HuH-7.5 (cell line): Measurements from ENCODE around the gene GNPNAT1.
"Not testable (repeated sequence)": the region's sequence is repeated elsewhere in the genome, so short reads cannot be mapped to it uniquely, and the experiment has no call there.

Experiments used
- DNase-seq: peaks from one replicate; pipeline ENCODE4 v3.0.0; 2011; ENCODE audit warnings: low spot score

GNPNAT1 gene

DNA sequence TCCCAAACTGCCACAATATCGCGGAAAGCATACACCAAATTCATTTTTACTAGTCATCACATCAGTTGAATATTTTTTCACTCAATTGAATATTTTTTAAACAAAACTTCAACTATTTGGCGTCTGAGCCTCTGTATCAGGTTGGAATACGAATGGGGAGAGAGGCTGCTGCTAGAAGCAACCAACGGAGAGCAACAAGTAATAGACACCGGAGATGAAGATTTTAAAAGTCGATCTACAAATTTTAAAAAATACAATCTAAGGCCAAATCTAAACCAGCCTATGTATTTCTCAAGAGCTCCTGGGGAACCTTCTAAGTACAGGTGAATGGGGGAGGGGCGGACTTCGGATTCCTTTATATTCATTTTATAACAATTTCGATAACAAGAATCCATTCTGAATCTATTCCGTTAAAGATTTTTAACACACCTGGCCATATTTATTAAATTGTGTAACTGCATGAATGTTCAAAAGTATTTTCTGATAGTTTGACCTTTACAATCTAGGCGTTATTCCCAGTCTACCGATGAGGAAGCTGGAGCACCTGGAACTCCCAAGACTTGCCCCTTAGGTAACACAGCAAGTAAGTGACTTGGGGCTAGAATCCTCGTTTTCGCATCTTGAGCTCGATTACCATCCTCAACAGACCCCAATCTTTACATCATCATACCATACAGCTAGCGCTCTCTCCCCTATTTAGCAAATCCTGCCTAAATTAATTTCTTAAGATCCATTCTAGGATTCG, 1.2 kb downstream of the GNPNAT1 start:
- DNase-seq, result no peak

DNA sequence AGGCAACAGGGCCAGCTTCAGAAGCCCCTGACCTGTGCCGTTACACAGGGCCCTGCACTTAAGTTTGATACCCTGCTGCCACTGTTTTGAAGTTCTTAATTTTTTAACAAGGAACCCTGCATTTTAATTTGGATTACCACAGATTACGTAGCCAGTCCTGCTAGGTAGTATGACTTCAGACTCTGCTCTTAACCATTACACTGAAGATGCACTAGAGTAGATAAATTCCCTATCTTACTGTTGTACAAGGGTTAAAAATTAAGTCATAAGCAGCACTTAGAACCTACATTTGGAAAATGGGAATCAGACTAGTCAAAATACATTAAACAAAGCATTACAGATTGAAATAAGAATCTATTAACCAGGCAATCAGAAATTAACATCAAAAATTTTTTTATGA, 2.3 kb downstream of the GNPNAT1 start:
- no peak for DNase-seq

DNA sequence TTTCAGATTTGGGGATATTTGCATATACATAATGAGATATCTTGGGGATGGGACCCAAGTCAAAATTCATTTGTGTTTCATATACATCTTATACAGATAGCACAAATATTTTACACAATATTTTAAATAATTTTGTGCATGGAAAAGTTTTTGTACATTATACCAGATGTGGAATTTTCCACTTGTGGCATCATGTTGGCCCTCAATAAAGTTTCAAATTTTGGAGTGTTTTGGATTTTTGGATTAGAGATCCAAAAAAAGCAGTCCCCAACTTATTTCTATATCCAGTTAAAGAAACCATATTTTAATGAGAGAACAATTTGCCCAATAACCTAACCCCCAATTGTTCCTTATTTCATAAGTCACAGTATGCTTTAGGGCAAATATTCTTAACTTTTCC, 4.5 kb downstream of the GNPNAT1 start:
- no peak for DNase-seq

DNA sequence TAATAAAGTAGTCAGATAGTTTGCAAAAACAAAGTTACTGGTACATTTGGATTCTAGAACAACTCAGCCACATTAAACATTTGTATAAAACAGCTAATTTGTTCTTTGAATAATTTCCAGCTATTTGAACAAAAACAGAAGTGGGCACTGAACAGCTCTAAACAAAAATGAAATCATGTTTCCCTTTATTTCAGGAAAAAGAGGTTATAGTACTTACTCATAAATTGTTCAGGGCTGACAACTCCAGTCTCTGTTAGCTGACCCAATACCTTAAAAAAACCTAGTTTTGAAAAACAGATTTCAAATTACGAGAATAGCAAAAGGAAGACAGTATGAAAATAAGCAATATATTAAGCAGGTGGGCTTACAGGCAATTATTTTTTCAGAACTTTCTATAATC, 8.2 kb downstream of the GNPNAT1 start:
- DNase-seq, result no peak

DNA sequence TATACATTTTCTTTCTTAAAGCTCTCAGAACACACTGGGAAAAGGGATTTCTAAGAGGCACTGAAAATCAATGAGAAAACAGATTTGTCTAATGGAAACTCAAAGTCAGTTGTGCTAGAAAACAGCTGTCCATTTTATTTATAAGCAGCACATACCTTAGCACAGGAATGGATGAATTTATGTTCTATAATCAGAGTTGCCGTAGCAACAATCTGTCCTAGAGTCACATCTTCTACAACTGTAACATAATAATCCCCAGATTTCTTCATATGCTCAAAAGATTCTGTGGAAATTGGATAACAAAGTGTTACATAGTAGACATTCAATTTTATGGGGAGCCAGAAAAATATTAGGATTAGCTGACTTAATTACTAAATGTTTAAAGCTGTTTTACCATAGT, 9.8 kb downstream of the GNPNAT1 start:
- no peak for DNase-seq

DNA sequence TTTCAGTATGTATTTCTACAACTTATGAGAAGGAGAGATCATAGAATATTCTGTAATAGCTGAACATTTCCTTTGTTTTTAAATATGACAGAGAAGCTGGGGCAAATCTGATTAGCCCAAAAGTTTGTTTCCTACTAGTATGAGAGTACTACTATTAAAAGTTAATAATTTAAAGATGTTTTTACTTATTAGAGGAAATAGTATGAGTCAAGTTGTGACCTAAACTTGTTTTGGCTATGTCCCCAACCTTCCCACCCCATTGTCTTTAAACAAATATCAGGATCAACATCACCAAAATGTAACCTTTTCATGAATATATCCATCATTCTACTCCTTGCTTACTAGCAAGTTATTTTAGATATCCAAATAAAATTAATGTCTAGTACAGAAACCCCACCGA, 10.5 kb downstream of the GNPNAT1 start:
- DNase-seq, result no peak

DNA sequence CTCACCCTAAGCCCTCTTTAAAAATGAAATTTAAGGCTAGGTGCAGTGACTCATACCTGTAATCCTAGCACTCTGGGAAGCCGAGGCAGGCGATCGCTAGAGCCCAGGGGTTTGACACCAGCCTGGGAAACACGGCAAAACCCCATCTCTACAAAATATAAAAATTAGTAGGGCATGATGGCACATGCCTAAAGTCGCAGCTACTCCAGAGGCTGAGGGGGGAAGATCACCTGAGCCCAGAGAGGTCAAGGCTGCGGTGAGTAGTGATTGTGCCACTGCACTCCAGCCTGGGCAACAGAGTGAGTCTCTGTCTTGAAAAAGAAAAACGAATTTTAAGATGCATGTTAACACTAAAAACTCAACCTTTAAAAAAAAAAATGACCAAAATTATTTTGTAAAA, 12.7 kb downstream of the GNPNAT1 start:
- no peak for DNase-seq

DNA sequence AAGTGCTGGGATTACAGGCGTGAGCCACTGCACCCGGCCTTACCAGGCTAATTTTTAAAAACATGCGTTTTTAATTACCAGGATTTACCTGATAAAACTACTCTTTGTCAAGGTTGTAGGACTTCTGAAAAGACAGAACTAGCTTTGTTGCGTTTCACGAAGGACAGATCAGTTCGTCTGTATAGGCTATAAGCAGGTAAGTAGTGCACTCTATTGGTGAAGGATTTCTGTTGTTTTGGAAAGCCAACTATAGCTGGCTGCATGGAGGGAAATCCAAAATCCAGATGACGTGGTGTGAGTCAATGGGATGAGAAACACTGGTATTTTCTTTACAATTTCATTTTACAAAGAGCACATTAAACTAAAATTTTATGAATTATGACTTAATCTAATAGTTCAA, 14.6 kb downstream of the GNPNAT1 start:
- no peak for DNase-seq

DNA sequence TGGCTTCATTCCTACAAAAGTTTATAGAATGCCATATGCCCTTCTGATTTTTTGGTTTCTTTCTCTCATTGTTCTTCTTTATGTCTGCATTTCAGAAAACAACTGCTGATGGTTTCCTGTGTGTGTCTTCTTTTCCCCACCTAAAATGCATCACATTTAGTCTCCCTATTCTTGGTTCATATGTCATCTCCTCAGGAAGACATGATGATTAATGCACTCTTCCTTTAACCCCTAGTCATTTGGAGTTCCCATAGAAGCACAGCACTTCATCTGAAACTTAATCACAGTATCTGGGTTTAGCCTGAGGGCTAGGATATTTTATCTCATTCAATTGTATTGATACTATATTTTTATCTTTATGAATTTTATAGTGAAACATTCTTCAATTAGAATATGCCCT, 21.5 kb downstream of the GNPNAT1 start:
- DNase-seq, result no peak

DNA sequence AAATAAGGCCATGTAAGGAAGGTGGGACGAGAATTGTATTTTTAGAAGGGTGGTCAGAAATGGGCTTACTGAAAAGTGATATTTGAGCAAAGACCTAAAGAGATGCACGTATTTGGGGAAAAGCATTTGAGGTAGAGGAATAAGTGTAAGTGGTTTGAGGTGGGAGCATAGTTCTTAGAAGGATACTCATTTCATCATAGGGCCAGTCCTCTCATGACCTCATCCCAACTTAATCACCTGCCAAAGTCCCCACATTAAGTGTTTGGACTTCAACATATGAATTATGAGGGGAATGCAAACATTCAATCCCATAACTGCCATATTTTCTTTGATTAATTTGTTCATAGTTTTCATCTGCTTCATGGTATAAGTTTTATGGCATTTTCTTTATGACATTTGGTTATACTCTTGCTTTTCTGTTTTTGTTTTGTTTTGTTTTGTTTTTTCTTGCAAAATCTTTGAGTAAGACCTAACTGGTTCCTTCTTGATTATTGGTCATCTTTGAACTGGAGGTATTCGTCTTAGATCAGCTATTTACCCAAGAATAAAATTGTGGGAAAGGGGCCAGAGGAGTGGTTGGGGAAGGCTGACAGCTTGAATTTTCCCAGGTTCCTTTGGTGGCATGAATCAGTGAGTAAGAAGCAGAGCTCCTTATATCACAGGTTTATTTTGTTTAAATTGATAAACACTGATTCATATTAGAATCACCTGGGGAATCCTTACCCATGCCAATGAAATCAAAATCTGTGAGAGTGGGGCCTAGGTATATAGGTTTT, 24.2 kb downstream of the GNPNAT1 start:
- no peak for DNase-seq

DNA sequence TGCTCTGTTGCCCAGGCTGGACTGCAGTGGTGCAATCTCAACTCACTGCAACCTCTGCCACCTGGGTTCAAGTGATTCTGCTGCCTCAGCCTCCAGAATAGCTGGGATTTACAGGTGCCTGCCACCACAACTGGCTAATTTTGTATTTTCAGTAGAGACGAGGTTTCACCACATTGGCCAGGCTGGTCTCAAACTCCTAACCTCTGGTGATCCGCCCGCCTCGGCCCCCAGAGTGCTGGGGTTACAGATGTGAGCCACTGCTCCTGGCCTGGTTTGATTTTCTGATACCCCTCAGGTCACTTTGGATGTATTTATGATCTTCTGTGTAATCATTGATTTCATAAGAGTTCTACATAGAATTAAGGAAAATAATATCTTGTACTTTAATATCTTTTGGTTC, 28.5 kb downstream of the GNPNAT1 start:
- not testable (repeated sequence) for DNase-seq

DNA sequence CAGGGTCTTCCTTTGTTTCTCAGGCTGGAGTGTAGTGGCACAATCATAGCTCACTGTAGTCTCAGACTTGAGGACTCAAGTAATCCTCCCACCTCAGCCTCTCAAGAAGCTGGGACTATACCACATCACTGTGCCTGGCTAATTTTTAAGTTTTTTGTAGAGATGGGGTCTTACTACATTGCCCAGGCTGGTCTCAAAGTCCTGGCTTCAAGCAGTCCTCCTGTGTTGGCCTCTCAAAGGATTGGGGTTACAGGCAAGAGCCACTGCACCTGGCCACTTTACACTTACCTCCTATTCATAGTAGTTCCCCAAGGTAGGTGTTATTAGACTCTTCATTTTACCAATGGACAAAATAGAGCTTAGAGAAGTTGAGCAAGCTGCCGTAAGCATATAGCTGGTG, 32.3 kb downstream of the GNPNAT1 start:
- no peak for DNase-seq

DNA sequence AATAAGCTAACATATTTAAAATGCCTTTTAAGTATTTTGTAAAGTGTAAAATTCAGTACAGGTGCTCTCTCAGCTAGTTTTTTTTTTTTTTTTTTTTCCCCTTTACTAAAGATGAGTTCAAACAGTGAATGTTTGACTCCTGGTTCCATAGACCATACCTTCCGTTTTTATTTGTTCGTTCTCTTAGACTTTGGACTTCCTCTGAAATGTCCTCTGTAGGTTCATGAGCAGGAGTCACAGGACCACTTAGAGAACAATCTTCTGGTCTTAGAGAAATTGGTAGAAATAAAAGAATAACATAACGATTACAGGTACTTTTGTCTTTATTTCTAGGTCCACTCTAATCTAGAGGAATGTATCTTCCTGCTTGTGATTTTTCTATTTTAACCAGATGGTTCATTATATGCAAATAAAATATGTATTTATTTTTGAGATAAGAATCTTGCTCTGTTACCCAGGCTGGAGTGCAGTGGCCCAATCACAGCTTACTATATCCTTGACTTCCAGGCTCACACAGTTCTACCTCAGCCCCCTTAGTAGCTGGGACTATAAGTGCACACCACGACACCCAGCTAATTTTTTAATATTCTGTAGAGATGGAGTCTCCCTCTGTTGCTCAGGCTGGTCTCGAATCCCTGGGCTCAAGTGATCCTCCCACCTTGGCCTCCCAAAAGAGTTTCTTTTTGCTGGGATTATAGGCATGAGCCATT, 35.6 kb downstream of the GNPNAT1 start:
- peak; percentile 6 for DNase-seq

DNA sequence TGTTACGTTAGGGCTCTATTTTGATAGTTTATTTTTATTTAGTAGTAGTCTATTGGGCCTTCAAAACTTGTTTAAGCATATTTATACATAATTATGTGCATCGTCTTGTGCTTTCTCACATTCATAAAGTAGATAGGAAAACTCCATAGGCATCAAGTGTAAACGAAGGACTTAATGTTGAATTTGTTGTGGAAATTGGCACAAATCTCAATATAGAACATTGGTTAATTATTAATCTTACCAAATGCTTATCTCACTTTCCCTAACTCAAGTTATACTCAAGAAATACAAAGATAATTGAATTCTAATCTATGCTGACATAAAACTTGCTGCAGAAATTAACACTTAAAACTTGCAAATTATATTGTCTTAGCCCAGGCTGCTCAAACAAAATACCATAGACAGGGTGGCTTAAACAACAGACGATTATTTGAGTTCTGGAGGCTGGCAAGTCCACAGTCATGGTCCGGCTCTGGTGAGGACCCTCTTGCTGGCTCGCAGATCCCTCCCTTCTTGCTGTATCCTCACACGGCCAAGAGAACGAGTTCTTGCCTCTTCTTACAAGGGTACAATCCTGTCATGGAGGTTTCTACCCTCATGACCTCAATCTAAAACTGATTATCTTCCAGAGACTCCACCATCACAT, 42.6 kb downstream of the GNPNAT1 start:
- no peak for DNase-seq

DNA sequence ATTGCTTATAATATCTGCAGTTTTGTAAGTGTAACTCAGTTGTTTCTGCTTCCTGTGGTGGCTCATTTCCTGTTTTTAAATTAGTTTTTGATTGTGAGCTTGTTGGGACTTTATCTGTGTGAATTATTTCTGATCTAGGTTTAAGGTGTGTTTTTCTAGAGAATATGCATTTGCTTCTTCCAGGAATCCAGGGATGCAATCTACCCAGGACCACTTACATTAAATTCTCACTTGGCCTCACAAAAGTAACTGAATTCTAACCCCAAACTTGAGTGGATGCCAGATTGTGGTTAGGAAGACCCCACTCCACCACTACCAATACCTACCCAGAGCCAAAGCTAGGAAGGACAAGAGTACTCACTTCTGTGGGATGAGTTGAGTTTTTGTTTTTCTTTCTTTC, 49.5 kb downstream of the GNPNAT1 start:
- no peak for DNase-seq

DNA sequence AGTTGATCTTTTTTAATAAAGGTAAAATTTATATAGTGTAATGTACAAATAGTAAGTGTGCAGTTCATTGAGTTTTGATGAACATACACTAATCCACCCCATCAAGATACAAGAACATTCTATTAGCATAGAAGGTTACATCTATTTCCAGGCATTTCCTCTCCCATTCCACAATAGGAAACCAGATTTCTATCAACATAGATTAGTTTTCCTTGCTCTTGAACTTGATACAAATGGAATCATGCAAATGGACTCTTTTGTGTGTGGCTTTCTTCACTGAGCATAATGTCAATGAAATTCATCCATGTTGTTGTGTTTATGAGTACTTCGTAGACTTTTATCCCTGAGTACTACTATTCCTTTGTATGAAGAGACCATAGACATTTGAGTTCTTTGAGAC, 50.7 kb downstream of the GNPNAT1 start:
- no peak for DNase-seq

DNA sequence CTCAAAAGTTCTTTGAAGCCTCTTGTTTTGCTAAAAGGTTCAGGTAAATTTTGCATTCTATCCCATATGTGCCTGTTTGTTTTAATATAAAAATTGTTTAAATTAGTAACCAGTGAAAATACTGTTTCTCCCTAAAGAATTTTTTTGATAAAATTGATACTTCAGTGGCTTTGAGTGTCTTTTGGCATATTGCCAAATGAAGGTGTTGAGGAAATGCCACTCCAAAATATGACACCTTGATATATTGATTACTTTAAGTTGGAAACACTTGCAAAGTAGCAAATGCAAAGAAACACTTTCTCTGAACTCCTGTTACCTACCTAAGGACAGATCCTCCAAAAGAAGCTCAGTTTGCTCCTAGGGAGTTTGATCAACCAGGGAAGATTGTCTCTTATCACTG, 53.0 kb downstream of the GNPNAT1 start:
- no peak for DNase-seq

DNA sequence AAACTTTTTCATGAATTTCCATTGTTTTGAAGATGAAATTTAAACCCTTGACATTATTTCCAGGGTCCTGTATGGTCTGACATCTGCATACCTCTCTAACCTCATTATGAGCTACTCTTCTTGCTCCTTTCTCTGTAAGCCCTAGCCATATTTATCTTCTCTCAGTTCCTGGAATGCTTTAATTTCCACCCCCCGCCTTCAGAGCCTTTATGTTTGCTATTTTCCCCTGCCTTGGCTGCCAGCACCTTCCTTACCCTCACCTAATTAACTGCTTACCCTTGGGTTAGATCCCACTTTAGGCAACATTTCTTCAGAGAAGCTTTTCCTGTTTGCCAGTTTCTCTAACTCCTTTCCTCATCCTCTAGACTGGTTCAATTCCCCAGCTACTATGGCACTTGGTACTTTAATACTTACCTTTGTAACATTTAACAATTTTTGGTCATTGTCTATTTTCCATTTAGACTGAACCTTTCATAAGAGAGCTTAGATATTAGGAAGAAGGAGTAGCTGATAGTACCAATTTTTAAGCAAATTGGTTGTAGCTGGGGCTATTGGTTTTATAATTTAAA, 55.4 kb downstream of the GNPNAT1 start:
- DNase-seq, result no peak

DNA sequence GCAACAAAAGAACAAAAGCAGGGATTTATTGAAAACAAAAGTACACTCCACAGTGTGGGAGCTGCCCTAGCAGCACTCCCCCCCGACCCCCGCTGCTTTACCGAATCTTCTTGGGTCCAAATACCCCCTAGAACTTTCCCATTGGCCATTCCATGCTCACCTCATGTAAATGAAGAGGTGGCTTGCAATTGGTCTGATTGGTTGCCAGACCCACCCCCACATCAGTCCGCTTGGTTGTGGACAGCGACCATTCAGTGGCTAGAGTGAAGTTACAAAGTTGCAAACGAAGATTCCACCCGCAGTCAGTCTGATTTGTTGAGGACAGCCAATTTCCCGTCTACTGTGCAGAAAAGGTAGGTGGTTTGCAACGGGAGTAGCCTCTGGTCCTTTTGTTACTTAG, 57.6 kb downstream of the GNPNAT1 start:
- DNase-seq, result no peak

DNA sequence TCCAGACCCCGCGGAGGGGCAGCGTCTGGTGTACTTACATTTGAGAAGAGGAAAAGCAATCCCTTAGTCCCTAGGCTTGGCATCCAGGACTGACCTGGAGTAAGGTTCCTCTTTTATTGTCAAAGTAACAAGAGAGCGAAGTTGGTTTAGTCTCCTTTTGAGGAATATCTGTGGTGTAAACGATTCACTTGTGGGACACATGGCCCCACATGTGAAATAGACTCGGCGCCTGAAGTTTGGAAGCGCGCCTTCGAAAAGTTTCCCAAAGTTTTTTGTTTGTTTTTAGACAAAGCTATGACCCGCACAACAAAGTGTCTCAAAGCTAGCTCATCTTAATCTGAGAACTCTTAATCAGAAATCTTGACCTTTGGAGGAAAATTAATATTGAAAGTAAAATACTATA, 60.7 kb downstream of the GNPNAT1 start:
- peak; percentile 5 for DNase-seq

DNA sequence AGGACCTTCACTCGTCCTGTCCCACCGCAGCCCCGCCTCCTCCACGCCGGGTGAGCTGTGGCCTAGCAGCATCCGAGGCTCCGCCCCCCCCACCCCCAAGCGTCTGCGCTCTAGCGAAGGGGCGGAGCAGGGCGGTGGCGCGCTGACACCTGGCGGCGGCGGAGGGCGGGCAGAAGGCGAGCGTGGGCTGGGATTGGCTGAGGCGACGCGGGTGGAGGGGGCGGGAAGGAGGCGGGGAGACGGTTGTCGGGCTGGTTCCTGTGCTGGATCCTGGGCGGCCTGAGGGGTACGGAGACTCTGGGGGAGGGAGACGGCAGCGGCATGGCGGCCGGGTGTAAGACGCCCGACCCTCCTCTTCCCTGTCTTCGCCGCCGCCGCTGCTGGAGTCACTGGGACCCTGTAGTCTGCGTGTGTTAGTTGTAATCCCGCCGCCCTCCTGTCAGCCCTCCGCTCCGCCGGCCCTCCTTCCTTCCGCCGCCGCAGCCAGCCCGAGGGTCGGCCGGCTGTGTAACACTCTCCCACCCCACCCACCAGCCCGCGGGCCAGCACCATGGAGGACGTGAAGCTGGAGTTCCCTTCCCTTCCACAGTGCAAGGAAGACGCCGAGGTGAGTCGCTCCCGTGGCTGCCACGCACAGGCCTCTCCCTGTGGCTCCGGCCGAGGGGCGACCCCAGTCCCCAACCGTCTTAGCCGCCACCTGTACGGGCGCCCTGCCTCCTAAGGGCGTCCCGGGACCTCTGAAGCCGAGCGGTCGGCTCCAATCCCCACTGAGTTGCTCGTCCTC, 61.3 kb downstream of the GNPNAT1 start, which contains the start of gene STYX:
TSS of gene STYX (plus strand) at position 242 of the 784 bp plus-strand sequence. CDS start at position 551, 309 bp downstream.
- DNase-seq, result peak; percentile 45
